Caco-2 (cell line): ENCODE results near the gene NAALADL2. TPM values are rescaled to one million over a fixed set of nuclear protein-coding genes. Genes with fewer than 3 reads are reported as not detected.

Experiments used
- BruUV-seq: library from RNA; stranded (reverse); fragments of 400-500 nt; replicated peaks from 2 replicates; lab custom pipeline; 2021; lab: Mats Ljungman, UMichigan
- CTCF ChIA-PET: fragments of 300-600 bp; sonication (Branson Sonifier 250); formaldehyde crosslinking; loops from one replicate; lab custom pipeline; 2022; ENCODE audit warnings: antibody characterized with exemption; lab: Charles Lee
- POLR2A ChIA-PET: fragments of 300-600 bp; sonication (Branson Sonifier 250); formaldehyde crosslinking; loops from one replicate; lab custom pipeline; 2022; ENCODE audit warnings: antibody characterized with exemption; lab: Charles Lee
- DNase-seq, 2 experiments: peaks; one replicate each; pipeline versions ENCODE4 v3.0.0 to v3.0.0-alpha.2; 2020 to 2022
- H3K27me3 ChIP-seq: replicated peaks from 2 replicates; pipeline ENCODE4 v1.6.0; 2011; ENCODE audit warnings: low read length; ENCODE audit not compliant: control insufficient read depth, insufficient read depth
- H3K36me3 ChIP-seq: 2 replicates; pipeline ENCODE4 v1.5.1; 2011; ENCODE audit warnings: low read length; ENCODE audit not compliant: control insufficient read depth, insufficient read depth
- H3K4me1 ChIP-seq: fragments of 250-450 bp; sonication (Bioruptor Pico); 2 replicates; pipeline ENCODE4 v1.5.1; 2020; ENCODE audit warnings: mild to moderate bottlenecking
- H3K4me3 ChIP-seq: 2 replicates; pipeline ENCODE4 v1.5.1; 2011; ENCODE audit warnings: low read depth, mild to moderate bottlenecking, control low read depth, low read length
- H3K9me3 ChIP-seq: fragments of 250-450 bp; sonication (Bioruptor Pico); 2 replicates; pipeline ENCODE4 v1.5.1; 2020; ENCODE audit warnings: mild to moderate bottlenecking, moderate library complexity
- H3K27ac Mint-ChIP-seq: one replicate; pipeline ENCODE4 v1.8.0; 2022; ENCODE audit warnings: mixed read lengths; ENCODE audit not compliant: unreplicated experiment
- H3K27me3 Mint-ChIP-seq: one replicate; pipeline ENCODE4 v1.8.0; 2022; ENCODE audit warnings: mixed read lengths; ENCODE audit not compliant: insufficient read depth, unreplicated experiment
- H3K36me3 Mint-ChIP-seq: one replicate; pipeline ENCODE4 v1.8.0; 2022; ENCODE audit warnings: mild to moderate bottlenecking, mixed read lengths; ENCODE audit not compliant: insufficient read depth, unreplicated experiment
- H3K4me1 Mint-ChIP-seq: one replicate; pipeline ENCODE4 v1.8.0; 2022; ENCODE audit warnings: low read depth, mixed read lengths; ENCODE audit not compliant: unreplicated experiment
- H3K4me3 Mint-ChIP-seq: one replicate; pipeline ENCODE4 v1.8.0; 2022; ENCODE audit warnings: mild to moderate bottlenecking, moderate library complexity, mixed read lengths; ENCODE audit not compliant: unreplicated experiment
- H3K9me3 Mint-ChIP-seq: one replicate; pipeline ENCODE4 v1.8.0; 2022; ENCODE audit warnings: mixed read lengths; ENCODE audit not compliant: unreplicated experiment
- intact Hi-C: fragments of 100-400 bp; cut with micrococcal nuclease; formaldehyde crosslinking; loops from one replicate; pipeline ENCODE4 v1.10.0; 2022; ENCODE audit not compliant: unreplicated experiment
- total RNA-seq: library from RNA; stranded (reverse); gene quantifications from 2 replicates; pipeline ENCODE4 v1.2.3, GENCODE V29; 2022
- TF ChIP-seq, protein P1 (sequence below), 2 experiments: fragments of 200-600 bp in 1 of 2; IDR thresholded peaks; 1 replicate in 1 of 2; 2 replicates in 1 of 2; pipeline versions ENCODE4 v1.5.1 to v1.8.0; 2011 to 2022; ENCODE audit warnings: antibody characterized with exemption in 1 of 2, control low read depth in 1 of 2, inconsistent platforms in 1 of 2, low read depth in 1 of 2, low read length in 1 of 2, mild to moderate bottlenecking in 1 of 2, moderate library complexity in 1 of 2; ENCODE audit not compliant: insufficient read depth in 1 of 2, severe bottlenecking in 1 of 2, unreplicated experiment in 1 of 2

NAALADL2 gene
- total RNA-seq, 1 experiment from 2014 or later, result 4.4 TPM

DNA sequence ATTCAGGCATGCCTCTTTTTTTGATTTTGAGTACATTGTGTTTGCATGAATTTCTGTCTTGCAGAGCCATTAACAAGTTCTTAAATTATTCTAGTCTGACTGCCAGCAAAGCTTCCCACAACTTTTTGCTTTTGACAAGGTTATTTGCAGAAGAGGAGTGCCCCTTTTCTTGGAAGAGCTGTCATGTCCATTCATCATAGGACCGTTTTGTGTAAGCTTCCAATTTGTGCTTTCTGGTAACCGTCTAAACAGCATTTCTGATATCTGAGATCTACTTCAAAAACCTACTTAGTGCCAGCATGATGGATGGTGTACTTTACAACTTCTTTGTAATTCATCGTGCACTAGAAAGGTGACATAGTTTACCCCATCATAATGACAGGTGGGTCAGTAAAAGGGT is 379.7 kb downstream of the NAALADL2 start:
- Mint-ChIP-seq H3K27me3 (no peaks in the 10 kb centered on the region), H3K9me3 (no peaks in the 10 kb centered on the region), H3K36me3 (no peaks in the 10 kb centered on the region), H3K4me1 (no peaks in the 10 kb centered on the region), H3K4me3 (no peak overlapping the region), H3K27ac (no peak overlapping the region)
- DNase-seq, result no peak
- no TSS peak for BruUV-seq
- TF ChIP-seq, protein P1, sequence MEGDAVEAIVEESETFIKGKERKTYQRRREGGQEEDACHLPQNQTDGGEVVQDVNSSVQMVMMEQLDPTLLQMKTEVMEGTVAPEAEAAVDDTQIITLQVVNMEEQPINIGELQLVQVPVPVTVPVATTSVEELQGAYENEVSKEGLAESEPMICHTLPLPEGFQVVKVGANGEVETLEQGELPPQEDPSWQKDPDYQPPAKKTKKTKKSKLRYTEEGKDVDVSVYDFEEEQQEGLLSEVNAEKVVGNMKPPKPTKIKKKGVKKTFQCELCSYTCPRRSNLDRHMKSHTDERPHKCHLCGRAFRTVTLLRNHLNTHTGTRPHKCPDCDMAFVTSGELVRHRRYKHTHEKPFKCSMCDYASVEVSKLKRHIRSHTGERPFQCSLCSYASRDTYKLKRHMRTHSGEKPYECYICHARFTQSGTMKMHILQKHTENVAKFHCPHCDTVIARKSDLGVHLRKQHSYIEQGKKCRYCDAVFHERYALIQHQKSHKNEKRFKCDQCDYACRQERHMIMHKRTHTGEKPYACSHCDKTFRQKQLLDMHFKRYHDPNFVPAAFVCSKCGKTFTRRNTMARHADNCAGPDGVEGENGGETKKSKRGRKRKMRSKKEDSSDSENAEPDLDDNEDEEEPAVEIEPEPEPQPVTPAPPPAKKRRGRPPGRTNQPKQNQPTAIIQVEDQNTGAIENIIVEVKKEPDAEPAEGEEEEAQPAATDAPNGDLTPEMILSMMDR (IDR thresholded peaks at IDR 0.05; ENCODE audit: insufficient read depth in 1 of 2, low read depth in 1 of 2, low read length in 1 of 2, severe bottlenecking in 1 of 2, unreplicated experiment in 1 of 2), result no peak
- H3K4me3 ChIP-seq, result no peak overlapping the region
- H3K27me3 ChIP-seq, result no peaks in the 10 kb centered on the region
- H3K9me3 ChIP-seq, result no peaks in the 10 kb centered on the region
- H3K4me1 ChIP-seq, result no peaks in the 10 kb centered on the region
- intact Hi-C loops, result no loop called here
- ChIA-PET CTCF (no interaction called here), POLR2A (no interaction called here)
- H3K36me3 ChIP-seq, result no peaks in the 10 kb centered on the region

DNA sequence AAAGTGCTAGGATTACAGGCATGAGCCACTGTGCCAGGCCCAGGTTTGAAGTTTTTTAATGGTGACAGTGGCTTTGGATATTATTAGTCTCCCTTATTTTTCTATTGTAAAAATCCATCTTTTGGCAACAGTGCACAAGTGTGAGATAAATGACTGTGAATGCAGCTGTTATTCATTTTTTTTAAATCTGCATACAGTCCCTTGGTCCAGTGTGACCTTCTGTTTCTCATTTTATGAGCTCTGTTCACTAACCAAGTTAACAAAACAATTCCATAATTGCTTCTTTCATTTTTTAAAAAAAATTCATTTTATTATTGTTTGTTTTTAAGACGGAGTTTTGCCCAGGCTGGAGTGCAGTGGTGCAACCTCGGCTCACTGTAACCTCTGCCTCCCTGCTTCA is 381.8 kb downstream of the NAALADL2 start:
- DNase-seq, result no peak
- CTCF ChIA-PET, result no interaction called here
- Mint-ChIP-seq H3K27me3 (no peaks in the 10 kb centered on the region), H3K9me3 (no peaks in the 10 kb centered on the region), H3K4me1 (no peaks in the 10 kb centered on the region), H3K4me3 (no peak overlapping the region), H3K36me3 (no peaks in the 10 kb centered on the region), H3K27ac (no peak overlapping the region)
- H3K4me3 ChIP-seq, result no peak overlapping the region
- intact Hi-C loops, result no loop called here
- no peaks in the 10 kb centered on the region for H3K4me1 ChIP-seq
- BruUV-seq, result no TSS peak
- POLR2A ChIA-PET, result no interaction called here
- TF ChIP-seq, protein P1 (IDR thresholded peaks at IDR 0.05; ENCODE audit: insufficient read depth in 1 of 2, low read depth in 1 of 2, low read length in 1 of 2, severe bottlenecking in 1 of 2, unreplicated experiment in 1 of 2), result no peak
- H3K27me3 ChIP-seq, result no peaks in the 10 kb centered on the region
- H3K36me3 ChIP-seq, result no peaks in the 10 kb centered on the region
- H3K9me3 ChIP-seq, result no peaks in the 10 kb centered on the region

DNA sequence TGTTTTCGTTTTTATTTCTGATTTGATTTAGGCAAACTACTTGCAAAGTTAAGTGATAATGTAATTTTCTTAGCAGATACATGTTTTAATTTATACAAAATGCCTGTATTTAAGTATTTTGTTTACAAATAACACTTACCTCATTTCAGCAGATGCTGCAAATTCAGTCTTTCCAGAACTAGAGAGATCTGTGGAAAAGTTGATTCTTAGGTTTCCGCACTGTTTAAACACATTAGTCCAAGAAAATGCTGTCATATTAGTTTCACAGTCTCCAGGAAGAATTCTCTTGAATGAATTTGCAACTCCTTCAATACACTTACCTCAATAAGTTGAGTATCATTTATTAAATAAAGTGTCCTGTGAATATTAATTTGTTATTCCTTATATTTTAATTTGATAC is 383.1 kb downstream of the NAALADL2 start:
- H3K36me3 Mint-ChIP-seq, result no peaks in the 10 kb centered on the region
- no peaks in the 10 kb centered on the region for H3K4me1 Mint-ChIP-seq
- TF ChIP-seq, protein P1 (IDR thresholded peaks at IDR 0.05; ENCODE audit: insufficient read depth in 1 of 2, low read depth in 1 of 2, low read length in 1 of 2, severe bottlenecking in 1 of 2, unreplicated experiment in 1 of 2), result no peak

More for the DNA sequence above, 383.1 kb downstream of the NAALADL2 start:
- no peaks in the 10 kb centered on the region for H3K27me3 Mint-ChIP-seq
- intact Hi-C loops, result no loop called here
- H3K9me3 ChIP-seq, result no peaks in the 10 kb centered on the region
- CTCF ChIA-PET, result no interaction called here
- H3K27ac Mint-ChIP-seq, result no peak overlapping the region
- DNase-seq, result no peak
- no peaks in the 10 kb centered on the region for H3K9me3 Mint-ChIP-seq
- no peaks in the 10 kb centered on the region for H3K36me3 ChIP-seq
- POLR2A ChIA-PET, result no interaction called here
- H3K4me3 ChIP-seq, result no peak overlapping the region
- H3K4me3 Mint-ChIP-seq, result no peak overlapping the region
- H3K4me1 ChIP-seq, result no peaks in the 10 kb centered on the region
- BruUV-seq, result no TSS peak
- no peaks in the 10 kb centered on the region for H3K27me3 ChIP-seq
